Natural killer cell (primary cell): ENCODE measurements around the gene ARHGEF39. TPM values are rescaled to one million over a fixed set of nuclear protein-coding genes. Genes with fewer than 3 reads are reported as not detected.
A peak's percentile ranks its signal among the peaks of the same experiment; 100 is the strongest.
"Not testable (repeated sequence)": the region's sequence is repeated elsewhere in the genome, so short reads cannot be mapped to it uniquely, and the experiment has no call there.

Source experiments
- ATAC-seq, 3 donors: fragments of 150-1000 bp in 2 of 3; fragments of 200-7000 bp in 1 of 3; cut with Tn5 transposase; 1 replicate in 1 of 3; 2 replicates in 2 of 3; pipeline ENCODE4 v1.10.0; 2021; ENCODE audit warnings: mild to moderate bottlenecking in 2 of 3, moderate library complexity in 2 of 3
- DNase-seq, 2 donors: peaks; one replicate each; pipeline versions ENCODE4 v3.0.0 to v3.0.0-alpha.2; 2013 to 2021; ENCODE audit warnings: mixed read lengths in 1 of 2
- H3K27ac ChIP-seq: one replicate; pipeline ENCODE4 v1.5.1; 2013; ENCODE audit warnings: mild to moderate bottlenecking, low read length
- H3K27me3 ChIP-seq: one replicate; pipeline ENCODE4 v1.6.1; 2013; ENCODE audit warnings: low read length; ENCODE audit not compliant: control insufficient read depth, insufficient read depth
- H3K36me3 ChIP-seq: one replicate; pipeline ENCODE4 v1.6.1; 2013; ENCODE audit warnings: low read length; ENCODE audit not compliant: control insufficient read depth, insufficient read depth
- H3K4me1 ChIP-seq: one replicate; pipeline ENCODE4 v1.6.1; 2013; ENCODE audit warnings: low read length; ENCODE audit not compliant: control insufficient read depth, insufficient read depth
- H3K4me3 ChIP-seq: one replicate; pipeline ENCODE4 v1.5.1; 2013; ENCODE audit warnings: low read length
- H3K9me3 ChIP-seq: one replicate; pipeline ENCODE4 v1.6.1; 2013; ENCODE audit warnings: low read length; ENCODE audit not compliant: control insufficient read depth, insufficient read depth
- H3K27ac Mint-ChIP-seq, 2 donors: one replicate each; pipeline ENCODE4 v1.8.0; 2022; ENCODE audit warnings: mild to moderate bottlenecking in 2 of 2, mixed read lengths in 2 of 2, moderate library complexity in 1 of 2
- H3K27me3 Mint-ChIP-seq, 2 donors: one replicate each; pipeline ENCODE4 v1.8.0; 2022; ENCODE audit warnings: low read depth in 2 of 2, mixed read lengths in 2 of 2
- H3K36me3 Mint-ChIP-seq: one replicate; pipeline ENCODE4 v1.8.0; 2022; ENCODE audit warnings: mixed read lengths
- H3K4me1 Mint-ChIP-seq, 2 donors: one replicate each; pipeline ENCODE4 v1.8.0; 2022; ENCODE audit warnings: mixed read lengths in 2 of 2
- H3K4me3 Mint-ChIP-seq: one replicate; pipeline ENCODE4 v1.8.0; 2022; ENCODE audit warnings: mild to moderate bottlenecking, moderate library complexity, mixed read lengths
- H3K9me3 Mint-ChIP-seq, 2 donors: one replicate each; pipeline ENCODE4 v1.8.0; 2022; ENCODE audit warnings: mixed read lengths in 2 of 2
- WGBS: methylation state at CpG from one replicate; pipeline ENCODE4 v1.1.7; 2013; ENCODE audit warnings: missing lambda C conversion rate; ENCODE audit not compliant: insufficient coverage; 5-methylcytosine and 5-hydroxymethylcytosine counted together
- intact Hi-C: fragments of 100-400 bp; cut with micrococcal nuclease; formaldehyde crosslinking; loops from one replicate; pipeline ENCODE4 v1.14.2; 2022
- total RNA-seq, 4 donors: library from RNA; stranded (reverse); fragments of 120-200 nt in 1 of 4; gene quantifications; one replicate each; pipeline versions ENCODE4 v1.2.3 to v1.2.4, GENCODE V29; 2013 to 2022
- TF ChIP-seq, protein P1 (sequence below): fragments of 200-600 bp; IDR thresholded peaks from one replicate; pipeline ENCODE4 v1.8.0; 2022; ENCODE audit warnings: antibody characterized with exemption

ARHGEF39 gene
- total RNA-seq, 3 donors from 2014 or later (not counting 1 experiment from before 2014, with no cell fraction given) = 1.3 to 3.2 (median 1.5) TPM

DNA sequence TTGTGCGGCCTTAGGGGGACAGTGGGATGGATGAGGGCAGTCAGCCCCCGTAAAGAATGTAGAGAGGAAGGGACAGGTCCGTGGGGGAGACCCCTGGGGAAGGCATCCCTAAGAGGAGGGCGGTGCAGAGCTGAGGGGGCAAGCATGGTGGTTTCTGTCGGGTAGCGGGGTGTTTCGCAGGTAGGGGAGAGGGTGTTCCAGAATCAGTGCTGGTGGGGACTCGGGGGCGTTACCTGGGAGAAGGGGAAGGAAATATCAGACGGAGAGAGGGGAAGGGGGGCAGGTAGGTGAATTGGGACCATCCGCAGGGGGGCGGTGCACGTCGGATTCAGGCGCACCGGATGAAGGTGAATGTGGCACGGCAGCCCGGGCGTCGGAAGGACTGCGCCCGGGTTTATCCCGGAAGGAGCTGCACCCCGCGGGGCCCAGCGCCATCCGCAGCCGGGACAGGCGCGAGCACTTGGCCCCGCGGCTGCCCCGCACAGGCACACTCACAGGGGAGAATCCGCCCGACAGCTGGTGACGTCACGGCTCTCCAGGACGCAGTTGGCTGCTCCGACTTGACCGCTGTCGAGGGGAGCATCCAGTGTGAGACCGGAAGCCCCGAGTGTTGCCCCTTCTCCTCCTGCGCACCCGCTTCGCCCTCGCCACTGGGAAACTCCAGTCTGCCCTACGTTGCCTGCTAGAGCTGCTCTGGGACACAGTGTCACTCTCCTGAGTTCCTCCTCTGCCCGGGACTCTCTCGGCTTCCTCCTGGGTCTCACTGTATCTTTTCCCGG, 48.1 kb downstream of the ARHGEF39 start:
- DNase-seq (peak; percentile 85 to 86), ATAC-seq (peak; percentile 73 to 82 (median 80))
- Mint-ChIP-seq H3K27me3 (no peaks in the 10 kb centered on the region), H3K27ac (peak overlapping the region; percentile 98 to 99), H3K36me3 (peaks cover 8% of the 10 kb centered on the region), H3K4me1 (peaks cover 59 to 65% of the 10 kb centered on the region in 2 donors), H3K4me3 (peak overlapping the region; percentile 96), H3K9me3 (no peaks in the 10 kb centered on the region)
- H3K27ac ChIP-seq = peak overlapping the region; percentile 97
- H3K27me3 ChIP-seq = no peaks in the 10 kb centered on the region
- 7% methylated on average over 51 of the region's 51 CpGs for WGBS
- H3K9me3 ChIP-seq = no peaks in the 10 kb centered on the region
- intact Hi-C loops = loop anchor here (2.0 to 5.0 kb wide), 2 partner anchors 42 to 115 kb away; partner anchors contain the start of genes CCDC107, CREB3, RMRP and TLN1
- no peaks in the 10 kb centered on the region for H3K36me3 ChIP-seq
- H3K4me3 ChIP-seq = peak overlapping the region; percentile 55
- TF ChIP-seq, protein P1, sequence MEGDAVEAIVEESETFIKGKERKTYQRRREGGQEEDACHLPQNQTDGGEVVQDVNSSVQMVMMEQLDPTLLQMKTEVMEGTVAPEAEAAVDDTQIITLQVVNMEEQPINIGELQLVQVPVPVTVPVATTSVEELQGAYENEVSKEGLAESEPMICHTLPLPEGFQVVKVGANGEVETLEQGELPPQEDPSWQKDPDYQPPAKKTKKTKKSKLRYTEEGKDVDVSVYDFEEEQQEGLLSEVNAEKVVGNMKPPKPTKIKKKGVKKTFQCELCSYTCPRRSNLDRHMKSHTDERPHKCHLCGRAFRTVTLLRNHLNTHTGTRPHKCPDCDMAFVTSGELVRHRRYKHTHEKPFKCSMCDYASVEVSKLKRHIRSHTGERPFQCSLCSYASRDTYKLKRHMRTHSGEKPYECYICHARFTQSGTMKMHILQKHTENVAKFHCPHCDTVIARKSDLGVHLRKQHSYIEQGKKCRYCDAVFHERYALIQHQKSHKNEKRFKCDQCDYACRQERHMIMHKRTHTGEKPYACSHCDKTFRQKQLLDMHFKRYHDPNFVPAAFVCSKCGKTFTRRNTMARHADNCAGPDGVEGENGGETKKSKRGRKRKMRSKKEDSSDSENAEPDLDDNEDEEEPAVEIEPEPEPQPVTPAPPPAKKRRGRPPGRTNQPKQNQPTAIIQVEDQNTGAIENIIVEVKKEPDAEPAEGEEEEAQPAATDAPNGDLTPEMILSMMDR = no peak
- peaks cover 52% of the 10 kb centered on the region for H3K4me1 ChIP-seq

DNA sequence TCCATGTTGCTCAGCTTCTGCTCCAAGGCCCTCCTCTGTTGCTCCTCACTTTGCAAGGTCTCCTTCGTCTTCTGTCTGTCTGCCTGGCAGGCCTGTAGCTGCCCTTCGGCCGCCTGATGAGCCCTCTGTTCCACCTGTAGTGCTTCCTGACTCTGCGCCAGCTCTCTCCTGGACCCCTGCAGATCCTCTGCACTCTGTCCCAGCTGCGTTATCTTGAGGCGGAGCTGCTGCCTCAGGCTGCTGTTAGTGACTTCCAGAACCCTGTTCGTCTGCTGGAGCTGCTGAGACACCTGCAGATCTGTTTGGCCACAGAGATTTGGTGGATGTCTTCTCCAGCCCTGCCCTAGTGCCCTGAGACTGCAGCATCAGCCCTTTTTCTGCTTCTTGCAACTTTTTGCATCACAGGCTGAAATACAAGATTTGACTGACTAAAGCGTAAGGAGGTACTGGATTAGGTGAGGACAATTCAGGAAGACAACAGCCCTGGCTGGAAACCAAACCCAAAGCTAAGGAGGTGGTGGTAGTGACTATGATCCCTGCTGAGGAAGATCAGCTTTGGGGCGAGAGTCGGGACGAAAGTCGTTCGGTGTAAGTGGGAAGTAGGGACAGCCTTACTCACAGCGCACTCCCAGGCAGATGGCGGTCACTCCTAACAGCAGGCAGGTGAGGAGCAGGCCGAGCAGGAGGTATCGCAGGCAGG, 48.9 kb downstream of the ARHGEF39 start:
- Histone ChIP-seq H3K4me1 (peaks cover 49% of the 10 kb centered on the region), H3K36me3 (no peaks in the 10 kb centered on the region), H3K27ac (peak overlapping the region; percentile 97), H3K4me3 (peak overlapping the region; percentile 55), H3K9me3 (no peaks in the 10 kb centered on the region), H3K27me3 (no peaks in the 10 kb centered on the region)
- Mint-ChIP-seq H3K36me3 (peaks cover 8% of the 10 kb centered on the region), H3K27me3 (no peaks in the 10 kb centered on the region), H3K27ac (peak overlapping the region; percentile 98 to 99), H3K9me3 (no peaks in the 10 kb centered on the region), H3K4me3 (peak overlapping the region; percentile 96), H3K4me1 (peaks cover 58 to 66% of the 10 kb centered on the region in 2 donors)
- DNase-seq (no peak), ATAC-seq (no peak)
- WGBS = 84% methylated on average over 17 of the region's 17 CpGs
- TF ChIP-seq, protein P1 = no peak
- intact Hi-C loops = loop anchor here (2.0 to 5.0 kb wide), 2 partner anchors 43 to 116 kb away; partner anchors contain the start of genes CCDC107, CREB3, RMRP and TLN1

DNA sequence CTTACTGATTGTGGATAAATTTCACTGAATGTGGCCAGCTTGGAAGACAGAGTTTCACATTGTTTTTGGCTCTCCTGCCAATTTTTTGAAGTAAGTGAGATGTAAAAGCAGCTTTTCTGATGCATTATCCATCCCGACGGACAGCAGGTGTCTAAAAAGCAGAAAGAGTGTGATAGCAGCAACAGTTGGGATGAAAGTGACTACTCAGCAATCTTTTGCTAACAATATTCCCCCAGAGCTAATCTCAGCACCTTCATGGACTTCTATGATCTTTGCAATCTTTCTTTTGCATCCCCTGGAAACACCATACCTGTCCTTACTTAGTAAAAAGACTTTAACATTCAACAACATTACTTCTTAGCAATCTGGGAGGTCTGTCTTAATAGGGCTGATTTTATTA, 52.2 kb downstream of the ARHGEF39 start:
- TF ChIP-seq, protein P1 = no peak
- DNase-seq (no peak), ATAC-seq (no peak)
- intact Hi-C loops = no loop called here
- H3K4me1 ChIP-seq = peaks cover 21% of the 10 kb centered on the region
- Mint-ChIP-seq H3K36me3 (peaks cover 8% of the 10 kb centered on the region), H3K4me1 (peaks cover 37 to 40% of the 10 kb centered on the region in 2 donors), H3K27ac (no peak overlapping the region), H3K9me3 (no peaks in the 10 kb centered on the region), H3K4me3 (no peak overlapping the region), H3K27me3 (no peaks in the 10 kb centered on the region)
- 96% methylated on average over 2 of the region's 2 CpGs for WGBS
- peaks cover 27% of the 10 kb centered on the region for H3K36me3 ChIP-seq
- H3K4me3 ChIP-seq = no peak overlapping the region
- no peaks in the 10 kb centered on the region for H3K27me3 ChIP-seq
- H3K27ac ChIP-seq = no peak overlapping the region
- H3K9me3 ChIP-seq = no peaks in the 10 kb centered on the region

DNA sequence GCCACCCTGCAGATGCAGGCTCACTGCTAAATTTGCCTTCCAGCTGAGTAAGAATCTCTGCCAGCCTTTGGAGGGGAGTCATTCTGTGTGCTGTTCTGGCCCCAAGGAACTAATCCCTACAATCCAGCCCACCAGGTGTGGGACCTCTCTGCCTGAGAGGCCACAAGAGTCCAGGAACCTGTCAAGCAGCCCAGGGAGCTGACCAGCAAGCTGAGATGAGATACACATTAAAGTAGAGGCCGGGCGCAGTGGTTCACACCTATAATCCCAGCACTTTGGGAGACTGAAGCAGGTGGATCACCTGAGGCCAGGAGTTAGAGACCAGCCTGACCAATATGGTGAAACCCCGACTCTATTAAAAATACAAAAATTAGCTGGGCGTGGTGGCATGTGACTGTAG, 52.9 kb downstream of the ARHGEF39 start:
- WGBS = 97% methylated on average over 4 of the region's 4 CpGs
- H3K4me1 Mint-ChIP-seq = peaks cover 36% of the 10 kb centered on the region in 2 donors
- H3K27ac Mint-ChIP-seq, H3K9me3 Mint-ChIP-seq, H3K27me3 Mint-ChIP-seq, ATAC-seq, H3K27me3 ChIP-seq, H3K4me3 ChIP-seq, H3K36me3 Mint-ChIP-seq, H3K9me3 ChIP-seq, H3K27ac ChIP-seq, intact Hi-C loops, H3K4me3 Mint-ChIP-seq, DNase-seq: not testable (repeated sequence)
- H3K4me1 ChIP-seq = peaks cover 18% of the 10 kb centered on the region
- H3K36me3 ChIP-seq = peaks cover 34% of the 10 kb centered on the region
